ENCODE measurements around the gene PPP2CA. TPM values are rescaled to one million over a fixed set of nuclear protein-coding genes. Genes with fewer than 3 reads are reported as not detected.
A peak's percentile ranks its signal among the peaks of the same experiment; 100 is the strongest.

The PPP2CA gene
- total RNA-seq, 1 donor: 60.9 TPM

DNA sequence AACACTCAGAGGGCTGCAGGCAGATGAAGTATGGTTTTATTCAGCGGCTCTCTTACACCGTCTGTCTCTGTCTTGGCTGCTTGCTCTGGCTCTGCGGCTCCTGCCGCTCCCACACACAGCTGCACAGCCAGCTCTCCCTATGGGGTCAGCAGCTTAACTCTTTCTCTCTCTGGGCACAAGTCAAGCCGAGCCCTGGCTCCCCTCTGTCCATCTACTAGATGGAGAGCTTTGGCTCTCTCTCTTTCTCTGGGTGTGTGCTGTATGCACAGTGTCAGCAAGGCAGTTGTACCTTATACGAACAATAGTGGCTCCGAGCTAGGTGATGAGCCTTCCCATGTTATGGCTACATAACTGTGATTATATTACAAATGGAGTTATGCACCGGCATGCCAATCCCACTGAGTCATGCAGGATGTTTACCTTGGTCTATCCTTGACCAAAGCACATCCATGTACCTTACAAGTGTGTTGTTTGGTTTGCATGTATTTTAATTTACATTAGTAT, 19.3 kb upstream of the PPP2CA start:
- peak; percentile 78 for DNase-seq (ENCODE audit: low read depth)
- TF ChIP-seq, protein P1, sequence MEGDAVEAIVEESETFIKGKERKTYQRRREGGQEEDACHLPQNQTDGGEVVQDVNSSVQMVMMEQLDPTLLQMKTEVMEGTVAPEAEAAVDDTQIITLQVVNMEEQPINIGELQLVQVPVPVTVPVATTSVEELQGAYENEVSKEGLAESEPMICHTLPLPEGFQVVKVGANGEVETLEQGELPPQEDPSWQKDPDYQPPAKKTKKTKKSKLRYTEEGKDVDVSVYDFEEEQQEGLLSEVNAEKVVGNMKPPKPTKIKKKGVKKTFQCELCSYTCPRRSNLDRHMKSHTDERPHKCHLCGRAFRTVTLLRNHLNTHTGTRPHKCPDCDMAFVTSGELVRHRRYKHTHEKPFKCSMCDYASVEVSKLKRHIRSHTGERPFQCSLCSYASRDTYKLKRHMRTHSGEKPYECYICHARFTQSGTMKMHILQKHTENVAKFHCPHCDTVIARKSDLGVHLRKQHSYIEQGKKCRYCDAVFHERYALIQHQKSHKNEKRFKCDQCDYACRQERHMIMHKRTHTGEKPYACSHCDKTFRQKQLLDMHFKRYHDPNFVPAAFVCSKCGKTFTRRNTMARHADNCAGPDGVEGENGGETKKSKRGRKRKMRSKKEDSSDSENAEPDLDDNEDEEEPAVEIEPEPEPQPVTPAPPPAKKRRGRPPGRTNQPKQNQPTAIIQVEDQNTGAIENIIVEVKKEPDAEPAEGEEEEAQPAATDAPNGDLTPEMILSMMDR (IDR thresholded peaks at IDR 0.05; ENCODE audit: insufficient read depth, low read depth, low read length): no peak
- no peak overlapping the region for H3K4me3 ChIP-seq (ENCODE audit: low read depth, low read length)

DNA sequence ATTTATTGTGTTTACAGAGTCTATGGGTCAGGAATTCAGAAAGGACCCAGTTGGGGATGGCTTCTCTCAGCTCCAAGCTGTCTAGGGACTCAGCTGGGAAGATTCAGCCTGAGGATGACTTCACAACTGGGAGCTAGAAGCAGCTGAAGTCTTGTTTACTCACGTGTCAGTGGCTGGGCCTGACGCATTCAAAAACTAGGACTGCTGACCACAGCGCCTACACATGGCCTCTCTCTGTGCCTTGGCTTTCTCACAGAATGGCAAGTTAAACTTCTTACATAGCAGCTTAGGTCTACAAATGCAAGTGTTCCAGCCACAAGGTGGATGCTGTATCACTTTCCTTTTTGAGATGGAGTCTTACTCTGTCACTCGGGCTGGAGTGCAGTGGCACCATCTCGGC, 16.3 kb upstream of the PPP2CA start:
- TF ChIP-seq, protein P1 (IDR thresholded peaks at IDR 0.05; ENCODE audit: insufficient read depth, low read depth, low read length): no peak
- peak; percentile 97 for DNase-seq (ENCODE audit: low read depth)
- no peak overlapping the region for H3K4me3 ChIP-seq (ENCODE audit: low read depth, low read length)

DNA sequence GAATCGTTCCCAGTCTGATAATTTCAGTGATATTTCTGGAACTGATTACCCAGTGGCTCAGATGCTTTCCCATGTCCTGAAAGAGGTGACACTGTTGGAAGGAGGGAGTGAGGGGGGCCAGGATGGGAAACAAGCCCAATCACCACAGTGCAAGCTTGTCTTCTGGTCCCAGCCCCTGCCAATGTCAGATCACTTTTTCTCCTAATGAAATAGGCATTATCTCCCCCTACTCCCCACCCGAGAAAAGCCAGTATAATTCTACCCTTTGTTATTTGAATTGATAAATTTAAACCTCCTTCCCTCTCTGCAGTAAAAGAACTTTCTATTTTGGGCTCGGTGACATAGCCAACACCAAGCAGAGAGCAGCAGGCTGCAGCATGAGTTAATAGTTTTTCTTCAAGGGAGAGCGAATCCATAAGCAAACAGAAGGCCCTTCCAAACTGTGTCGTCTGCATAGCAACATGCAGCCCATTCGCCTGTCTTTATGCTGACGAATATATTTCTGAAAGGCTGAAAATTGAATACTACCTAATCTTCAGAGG, 14.6 kb upstream of the PPP2CA start:
- no peak overlapping the region for H3K4me3 ChIP-seq (ENCODE audit: low read depth, low read length)
- TF ChIP-seq, protein P1 (IDR thresholded peaks at IDR 0.05; ENCODE audit: insufficient read depth, low read depth, low read length): no peak
- peak; percentile 83 for DNase-seq (ENCODE audit: low read depth)

DNA sequence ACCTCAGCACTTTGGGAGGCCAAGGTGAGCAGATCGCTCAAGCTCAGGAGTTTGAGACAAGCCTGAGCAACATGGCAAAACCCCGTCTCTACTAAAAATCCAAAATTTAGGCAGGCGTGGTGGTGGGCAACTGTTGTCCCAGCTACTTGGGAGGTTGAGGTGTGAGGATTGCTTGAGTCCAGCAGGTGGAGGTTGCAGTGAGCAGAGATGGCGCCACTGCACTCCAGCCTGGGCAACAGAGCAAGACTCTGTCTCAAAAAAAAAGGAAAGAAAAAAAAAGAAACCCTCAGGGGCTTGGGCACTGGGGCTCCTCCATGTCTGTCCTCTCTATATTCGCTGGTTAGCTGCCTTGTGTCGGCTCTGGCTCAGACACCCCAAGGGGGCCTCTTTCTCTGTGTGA, 10.9 kb upstream of the PPP2CA start:
- TF ChIP-seq, protein P1 (IDR thresholded peaks at IDR 0.05; ENCODE audit: insufficient read depth, low read depth, low read length): no peak
- no peak overlapping the region for H3K4me3 ChIP-seq (ENCODE audit: low read depth, low read length)
- no peak for DNase-seq (ENCODE audit: low read depth)

DNA sequence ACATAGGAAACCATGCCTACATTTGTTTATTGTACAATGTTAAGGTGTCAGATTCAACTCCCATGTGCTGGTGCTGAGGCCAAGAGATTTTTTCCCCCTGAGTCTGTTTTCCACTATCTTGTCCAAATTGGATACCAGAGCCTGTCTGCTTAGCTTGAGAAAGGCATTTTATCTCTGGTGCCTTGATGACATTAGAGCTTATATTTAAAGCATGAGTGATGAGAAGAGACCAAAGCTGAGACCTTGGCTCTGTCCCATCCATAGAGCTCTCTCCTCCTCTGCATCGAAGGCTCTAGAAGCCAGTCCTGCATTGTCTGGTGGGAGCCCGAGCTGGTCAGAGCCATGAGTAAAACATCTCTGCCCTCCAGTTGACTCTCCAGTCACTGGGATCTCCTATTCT, 10.4 kb upstream of the PPP2CA start:
- TF ChIP-seq, protein P1 (IDR thresholded peaks at IDR 0.05; ENCODE audit: insufficient read depth, low read depth, low read length): no peak
- no peak for DNase-seq (ENCODE audit: low read depth)
- H3K4me3 ChIP-seq (ENCODE audit: low read depth, low read length): no peak overlapping the region

DNA sequence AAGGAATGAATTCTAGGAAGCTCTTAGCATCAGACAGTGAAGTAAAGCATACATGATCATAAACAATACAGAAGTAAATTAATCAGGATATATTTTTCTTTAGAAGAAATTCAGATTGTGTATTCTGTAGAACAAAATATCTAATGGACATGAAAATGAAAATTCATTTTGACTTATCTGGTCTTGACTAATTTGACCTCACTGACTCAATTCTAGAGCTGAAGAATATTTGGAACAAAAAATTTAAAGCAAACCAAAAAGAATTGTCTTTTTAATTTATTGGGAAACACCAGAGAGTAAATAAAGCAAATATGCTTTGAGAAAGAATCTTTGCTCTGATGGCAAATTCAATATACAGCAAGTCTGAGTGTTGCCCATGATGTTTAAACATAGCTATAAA, 2.8 kb upstream of the PPP2CA start:
- no peak for DNase-seq (ENCODE audit: low read depth)
- no peak overlapping the region for H3K4me3 ChIP-seq (ENCODE audit: low read depth, low read length)
- TF ChIP-seq, protein P1 (IDR thresholded peaks at IDR 0.05; ENCODE audit: insufficient read depth, low read depth, low read length): no peak

DNA sequence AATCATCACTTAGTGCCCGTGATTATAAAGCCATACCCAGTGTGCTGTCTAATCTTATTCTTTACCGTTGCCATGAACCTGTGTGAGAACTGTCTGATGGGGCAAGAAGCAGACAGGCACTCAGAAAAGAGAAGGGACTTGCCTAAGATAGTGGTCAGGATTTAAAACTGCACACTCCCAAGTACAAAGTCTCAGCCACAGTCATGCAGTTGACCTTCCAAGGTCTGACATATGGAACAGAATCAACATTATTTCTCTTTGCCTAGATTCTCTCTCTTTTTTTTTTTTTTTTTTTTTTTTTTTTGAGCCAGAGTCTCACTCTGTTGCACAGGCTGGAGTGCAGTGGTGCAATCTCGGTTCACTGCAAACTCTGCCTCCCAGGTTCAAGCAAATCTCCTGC, 1.9 kb upstream of the PPP2CA start:
- H3K4me3 ChIP-seq (ENCODE audit: low read depth, low read length): no peak overlapping the region
- TF ChIP-seq, protein P1 (IDR thresholded peaks at IDR 0.05; ENCODE audit: insufficient read depth, low read depth, low read length): no peak
- no peak for DNase-seq (ENCODE audit: low read depth)
